ENCODE measurements around the gene PIPOX. TPM values are rescaled to one million over a fixed set of nuclear protein-coding genes. Genes with fewer than 3 reads are reported as not detected.

The PIPOX gene
- total and polyA plus RNA-seq, 2 of the 8 experiments (the other 6 are each of a cell fraction or from before 2014, with no cell fraction given): 57.2 to 99.6 TPM

DNA sequence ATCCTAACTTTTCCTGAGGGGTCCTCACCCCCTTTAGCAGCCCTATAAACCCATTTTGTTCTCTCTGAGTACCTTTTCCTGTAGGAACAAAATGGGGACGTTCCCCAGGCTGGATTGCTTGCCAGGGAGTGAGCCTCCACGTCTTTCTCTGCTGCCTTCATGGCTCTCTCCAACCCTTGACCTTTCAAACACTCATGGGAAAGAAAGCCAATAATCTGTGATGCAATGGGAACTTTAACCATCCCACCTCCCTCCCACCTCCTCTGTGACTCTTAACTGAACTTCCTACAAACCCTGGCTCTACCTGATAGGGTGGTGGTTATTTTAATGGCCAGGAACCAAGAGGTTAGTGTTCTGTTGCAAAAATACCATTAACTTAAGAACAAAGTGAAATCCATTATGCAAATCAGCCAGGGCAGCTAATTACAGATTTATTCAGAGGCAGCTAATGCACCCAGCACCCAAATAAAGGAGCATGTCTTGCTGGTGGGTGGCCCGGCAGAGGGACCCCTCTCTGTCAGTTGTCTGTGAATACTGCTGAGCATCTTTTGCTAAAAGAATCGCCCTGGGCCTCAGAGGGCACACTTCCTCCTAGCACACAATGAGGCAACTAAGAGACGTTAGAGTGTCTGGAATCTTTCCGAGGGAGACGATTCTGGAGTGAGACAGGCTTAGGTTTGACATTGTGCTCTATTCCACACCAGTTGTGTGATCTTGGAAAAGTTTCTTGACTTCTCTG is 3.0 kb downstream of the PIPOX start (continued):
- no peak for TF ChIP-seq SAP30 (IDR thresholded peaks at IDR 0.05; ENCODE audit: insufficient read depth, insufficient replicate concordance, low read length)
- no peak for TF ChIP-seq BCL11A (IDR thresholded peaks at IDR 0.05; ENCODE audit: low read depth in 2 of 2, low read length in 2 of 2)
- no peak for TF ChIP-seq HDAC2 (IDR thresholded peaks at IDR 0.05; ENCODE audit: borderline replicate concordance in 1 of 2, low read depth in 2 of 2, low read length in 2 of 2)
- no peak for TF ChIP-seq EZH2 (IDR thresholded peaks at IDR 0.05; ENCODE audit: low read depth, low read length, severe bottlenecking)
